ENCODE measurements around the gene SRRM3. TPM values are rescaled to one million over a fixed set of nuclear protein-coding genes. Genes with fewer than 3 reads are reported as not detected.

Gene SRRM3
- total and polyA plus RNA-seq, 12 donors, result 5.6 to 140 (median 33.3) TPM

DNA sequence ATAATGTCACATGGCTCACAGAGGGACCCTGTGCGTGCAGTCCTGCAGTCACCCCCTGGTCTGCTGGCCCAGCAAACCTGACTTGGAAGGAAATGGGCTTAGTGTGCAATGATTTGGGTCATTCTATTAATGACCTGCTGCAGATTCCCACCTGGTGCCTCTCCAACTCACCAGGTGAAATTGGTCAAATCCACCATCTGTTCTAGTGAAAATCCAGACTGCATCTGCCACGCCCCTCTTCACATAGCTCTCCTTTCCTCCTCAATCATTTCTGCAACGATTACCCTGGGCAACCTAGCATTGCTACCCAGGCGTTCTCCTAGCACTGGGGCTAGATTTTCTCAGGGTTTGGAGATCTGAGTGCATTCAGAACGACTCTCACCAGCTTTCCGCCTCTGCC, 29.4 kb downstream of the SRRM3 start:
- no peak for TF ChIP-seq POLR2A (IDR thresholded peaks at IDR 0.05)
- TF ChIP-seq, protein P1, sequence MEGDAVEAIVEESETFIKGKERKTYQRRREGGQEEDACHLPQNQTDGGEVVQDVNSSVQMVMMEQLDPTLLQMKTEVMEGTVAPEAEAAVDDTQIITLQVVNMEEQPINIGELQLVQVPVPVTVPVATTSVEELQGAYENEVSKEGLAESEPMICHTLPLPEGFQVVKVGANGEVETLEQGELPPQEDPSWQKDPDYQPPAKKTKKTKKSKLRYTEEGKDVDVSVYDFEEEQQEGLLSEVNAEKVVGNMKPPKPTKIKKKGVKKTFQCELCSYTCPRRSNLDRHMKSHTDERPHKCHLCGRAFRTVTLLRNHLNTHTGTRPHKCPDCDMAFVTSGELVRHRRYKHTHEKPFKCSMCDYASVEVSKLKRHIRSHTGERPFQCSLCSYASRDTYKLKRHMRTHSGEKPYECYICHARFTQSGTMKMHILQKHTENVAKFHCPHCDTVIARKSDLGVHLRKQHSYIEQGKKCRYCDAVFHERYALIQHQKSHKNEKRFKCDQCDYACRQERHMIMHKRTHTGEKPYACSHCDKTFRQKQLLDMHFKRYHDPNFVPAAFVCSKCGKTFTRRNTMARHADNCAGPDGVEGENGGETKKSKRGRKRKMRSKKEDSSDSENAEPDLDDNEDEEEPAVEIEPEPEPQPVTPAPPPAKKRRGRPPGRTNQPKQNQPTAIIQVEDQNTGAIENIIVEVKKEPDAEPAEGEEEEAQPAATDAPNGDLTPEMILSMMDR (IDR thresholded peaks at IDR 0.05), result no peak
- WGBS, 4 donors, result 59 to 78% (median 64%) methylated on average over 5 to 6 of the region's 6 CpGs
- H3K27me3 ChIP-seq, result peaks cover 15% of the 10 kb centered on the region
- H3K27ac ChIP-seq, result no peak overlapping the region
- intact Hi-C loops (cut with DNase I), result no loop called here
- H3K4me1 ChIP-seq (replicated peaks in 1 of 2), result no peaks in the 10 kb centered on the region
- DNase-seq, result no peak
- no peak overlapping the region for H3K4me3 ChIP-seq
- no peaks in the 10 kb centered on the region for H3K9me3 ChIP-seq (replicated peaks in 1 of 3)
- no peaks in the 10 kb centered on the region for H3K36me3 ChIP-seq (replicated peaks in 1 of 2)

DNA sequence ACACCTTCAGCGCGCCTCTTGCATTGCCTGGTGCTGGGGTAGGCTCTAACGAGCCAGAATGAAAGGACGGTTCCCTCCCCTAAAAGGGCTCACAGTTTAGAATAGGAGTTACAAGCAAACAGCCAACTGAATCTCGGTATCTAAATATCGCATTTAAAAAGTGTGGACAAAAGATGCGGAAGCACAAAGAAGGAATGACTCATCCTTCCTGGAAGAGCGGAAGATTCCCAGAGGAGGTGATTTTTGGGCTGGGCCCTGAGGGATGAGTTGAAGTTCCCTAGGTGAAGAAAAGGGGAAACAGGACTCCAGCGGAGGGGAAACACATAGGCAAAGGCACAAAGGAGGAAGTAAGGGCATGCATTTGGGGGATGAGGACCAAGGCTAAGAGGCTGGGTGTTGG, 29.9 kb downstream of the SRRM3 start:
- no peak for TF ChIP-seq POLR2A (IDR thresholded peaks at IDR 0.05)
- TF ChIP-seq, protein P1 (IDR thresholded peaks at IDR 0.05), result no peak
- WGBS, 4 donors, result 38 to 63% (median 56%) methylated on average over 7 to 9 of the region's 9 CpGs
- Histone ChIP-seq H3K4me3 (no peak overlapping the region), H3K9me3 (replicated peaks in 1 of 3) (no peaks in the 10 kb centered on the region), H3K27ac (no peak overlapping the region), H3K4me1 (replicated peaks in 1 of 2) (no peaks in the 10 kb centered on the region), H3K27me3 (peaks cover 11% of the 10 kb centered on the region), H3K36me3 (replicated peaks in 1 of 2) (no peaks in the 10 kb centered on the region)
- intact Hi-C loops (cut with DNase I), result no loop called here
- DNase-seq, result no peak

DNA sequence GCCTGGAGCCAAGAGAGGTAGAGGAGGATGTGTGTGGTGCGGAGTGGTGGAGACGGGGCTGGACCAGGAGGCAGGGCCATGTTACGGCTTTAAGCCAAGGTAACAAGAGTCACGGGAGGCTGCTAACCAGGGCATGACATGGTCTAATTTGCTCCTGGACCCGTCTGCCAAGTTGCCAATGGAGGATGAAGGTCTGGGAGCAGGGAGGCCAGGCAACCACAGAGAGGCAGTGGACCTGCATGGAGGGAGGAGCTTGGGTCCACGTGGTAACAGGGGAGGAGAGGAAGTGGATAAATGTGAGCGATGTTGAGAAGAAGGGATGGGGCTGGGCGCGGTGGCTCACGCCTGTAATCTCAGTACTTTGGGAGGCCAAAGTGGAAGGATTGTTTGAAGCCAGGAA, 31.0 kb downstream of the SRRM3 start:
- no peak for DNase-seq
- intact Hi-C loops (cut with DNase I), result no loop called here
- Histone ChIP-seq H3K36me3 (replicated peaks in 1 of 2) (no peaks in the 10 kb centered on the region), H3K4me3 (no peak overlapping the region), H3K27me3 (peaks cover 11% of the 10 kb centered on the region), H3K9me3 (replicated peaks in 1 of 3) (no peaks in the 10 kb centered on the region), H3K27ac (no peak overlapping the region), H3K4me1 (replicated peaks in 1 of 2) (no peaks in the 10 kb centered on the region)
- no peak for TF ChIP-seq POLR2A (IDR thresholded peaks at IDR 0.05)
- TF ChIP-seq, protein P1 (IDR thresholded peaks at IDR 0.05), result no peak
- WGBS, 4 donors, result 72 to 74% (median 73%) methylated on average over 10 of the region's 10 CpGs

DNA sequence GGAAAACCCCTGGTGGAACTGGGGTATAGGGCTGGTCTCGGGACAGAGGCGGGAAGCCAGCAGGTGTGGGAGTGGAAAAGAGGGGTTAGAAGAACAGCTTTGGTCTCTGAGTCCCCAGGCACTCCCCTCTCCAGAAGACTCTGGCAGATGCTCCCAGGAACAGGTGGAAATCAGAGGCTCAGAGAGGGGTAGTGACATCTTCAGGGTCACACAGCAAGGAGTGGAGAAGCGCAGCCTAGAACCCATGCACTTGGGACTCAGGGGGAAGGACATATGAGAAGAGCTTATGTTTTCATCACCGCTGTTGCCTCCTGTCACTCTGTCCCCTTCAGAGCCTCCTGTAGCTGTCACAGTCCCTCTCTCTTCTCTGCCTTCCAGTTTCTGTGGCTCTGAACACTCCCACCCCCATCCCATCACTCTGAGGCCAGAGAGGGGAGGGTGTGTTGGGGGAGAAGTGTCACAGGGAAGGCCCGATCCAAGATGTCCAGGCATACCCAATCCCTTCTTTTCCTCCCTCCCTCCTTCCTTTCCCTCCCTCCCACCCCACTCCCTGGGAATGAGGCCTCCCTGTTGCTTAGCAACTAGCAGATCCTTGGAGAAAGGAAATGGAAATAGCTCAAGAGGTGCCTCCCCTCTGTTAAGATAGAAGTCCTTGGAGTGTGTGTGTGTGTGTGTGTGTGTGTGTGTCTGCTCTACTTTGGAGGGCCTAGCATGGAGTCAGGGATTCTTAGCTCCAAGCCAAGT, 32.0 kb downstream of the SRRM3 start:
- no peak for DNase-seq
- Histone ChIP-seq H3K27ac (no peak overlapping the region), H3K27me3 (peaks cover 11% of the 10 kb centered on the region), H3K36me3 (replicated peaks in 1 of 2) (no peaks in the 10 kb centered on the region), H3K9me3 (replicated peaks in 1 of 3) (no peaks in the 10 kb centered on the region), H3K4me3 (no peak overlapping the region), H3K4me1 (replicated peaks in 1 of 2) (no peaks in the 10 kb centered on the region)
- TF ChIP-seq, protein P1 (IDR thresholded peaks at IDR 0.05), result no peak
- TF ChIP-seq POLR2A (IDR thresholded peaks at IDR 0.05), result no peak
- 69 to 88% (median 75%) methylated on average over 5 of the region's 5 CpGs for WGBS, 4 donors
- intact Hi-C loops (cut with DNase I), result no loop called here
